ENCODE results near the gene HMGN2.
"Not testable (repeated sequence)": the region's sequence is repeated elsewhere in the genome, so short reads cannot be mapped to it uniquely, and the experiment has no call there.

The HMGN2 gene

DNA sequence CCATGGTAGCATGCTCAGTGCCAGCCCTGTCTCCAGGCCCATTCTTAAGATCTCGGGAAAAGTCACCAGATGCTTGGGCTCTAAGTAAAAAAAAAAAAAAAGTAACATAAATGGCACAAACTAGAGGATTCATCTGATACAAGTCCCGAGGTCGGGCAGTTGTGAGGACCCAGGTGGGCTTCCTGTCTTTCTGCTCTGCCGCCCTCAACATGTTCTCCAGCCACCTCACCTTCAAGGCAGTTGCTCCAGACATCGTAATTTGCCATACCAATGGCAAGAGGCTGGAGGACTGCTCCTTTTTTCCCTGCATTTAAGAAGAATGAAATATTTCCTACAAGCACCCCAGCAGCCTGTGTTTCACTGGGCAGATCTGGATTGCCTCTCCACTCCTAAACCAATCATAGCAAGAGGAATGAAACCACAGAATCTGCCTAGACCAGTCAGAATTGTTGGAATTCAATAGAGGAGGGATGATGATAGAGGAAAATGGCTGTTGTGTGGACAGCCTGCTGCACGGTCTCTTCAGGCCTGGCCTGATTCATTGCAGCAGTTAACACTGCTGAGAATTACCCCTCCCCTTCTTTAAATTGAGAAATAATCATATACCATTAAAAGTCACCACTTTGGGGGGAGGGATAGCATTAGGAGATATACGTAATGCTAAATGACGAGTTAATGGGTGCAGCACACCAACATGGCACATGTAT is 5.4 kb downstream of the HMGN2 start:
- no peak for DNase-seq (ENCODE audit: low read depth in 2 of 2)

DNA sequence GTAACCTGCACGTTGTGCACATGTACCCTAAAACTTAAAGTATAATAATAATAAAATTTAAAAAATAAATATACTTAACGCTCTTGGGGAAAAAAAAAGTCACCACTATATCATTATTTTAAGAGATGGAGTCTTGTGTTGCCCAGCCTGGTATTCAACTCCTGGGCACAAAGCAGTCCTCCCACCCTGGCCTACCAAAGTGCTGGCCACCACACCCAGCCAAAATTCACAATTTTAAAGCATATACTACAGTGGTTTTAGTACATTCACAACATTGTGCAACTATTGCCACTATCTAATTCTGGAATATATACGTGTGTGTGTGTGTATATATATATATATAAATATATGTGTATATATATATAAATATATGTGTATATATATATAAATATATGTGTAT is 5.9 kb downstream of the HMGN2 start:
- no peak for DNase-seq (ENCODE audit: low read depth in 2 of 2)

DNA sequence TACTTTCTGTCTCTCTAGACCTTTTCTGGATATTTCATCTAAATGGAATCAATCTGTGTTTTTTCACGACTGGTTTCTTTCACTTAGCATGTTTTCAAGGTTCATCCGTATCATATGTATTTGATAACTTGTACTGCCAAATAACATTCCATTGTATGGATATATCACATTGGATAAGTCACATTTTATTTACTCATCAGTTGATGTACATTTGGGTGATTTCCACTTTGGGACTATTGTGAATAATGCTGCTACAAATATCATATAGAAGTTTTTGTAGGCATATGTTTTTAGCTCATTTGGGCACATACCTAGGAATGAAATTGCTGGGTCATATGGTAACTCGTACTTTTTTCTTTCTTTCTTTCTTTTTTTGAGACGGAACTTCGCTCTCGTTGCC is 6.7 kb downstream of the HMGN2 start:
- no peak for DNase-seq (ENCODE audit: low read depth in 2 of 2)

DNA sequence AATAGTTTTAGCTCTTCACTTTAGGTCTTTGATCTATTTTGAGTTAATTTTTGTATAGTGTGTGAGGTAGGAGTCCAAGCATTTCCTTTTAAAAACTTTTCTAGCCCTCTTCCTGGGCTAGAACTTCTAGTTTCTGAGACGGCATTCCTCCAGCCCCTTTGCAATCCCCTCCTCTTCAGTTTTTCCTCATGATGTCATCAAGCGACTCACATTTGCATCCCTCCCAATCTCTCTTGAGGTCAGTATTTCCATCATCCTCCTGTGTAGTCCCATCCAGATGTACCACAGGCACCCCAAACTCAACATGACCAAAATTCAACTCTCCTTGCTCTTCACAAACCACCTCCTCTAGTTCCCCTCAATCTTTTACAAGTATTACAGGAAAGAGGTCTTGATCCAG is 10.7 kb downstream of the HMGN2 start:
- DNase-seq (ENCODE audit: low read depth in 2 of 2), result no peak

DNA sequence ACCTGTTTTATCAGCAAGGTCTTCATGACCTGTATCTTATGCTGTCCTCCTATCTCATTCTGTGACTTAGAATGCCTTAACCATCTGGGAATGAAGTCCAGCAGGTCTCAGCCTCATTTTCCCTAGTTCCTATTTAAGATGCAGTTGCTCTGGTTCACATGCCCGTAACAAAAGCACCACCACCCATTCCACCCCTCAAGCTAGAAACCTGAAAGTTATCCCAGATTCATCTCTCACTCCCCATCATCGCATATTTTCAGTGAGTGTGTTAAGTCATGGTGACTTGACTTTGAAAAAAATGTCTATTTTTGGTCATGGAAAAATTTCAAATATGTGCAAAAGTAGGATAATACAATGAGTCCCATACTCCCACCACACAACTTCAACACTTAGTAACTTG is 11.7 kb downstream of the HMGN2 start:
- no peak for DNase-seq (ENCODE audit: low read depth in 2 of 2)

DNA sequence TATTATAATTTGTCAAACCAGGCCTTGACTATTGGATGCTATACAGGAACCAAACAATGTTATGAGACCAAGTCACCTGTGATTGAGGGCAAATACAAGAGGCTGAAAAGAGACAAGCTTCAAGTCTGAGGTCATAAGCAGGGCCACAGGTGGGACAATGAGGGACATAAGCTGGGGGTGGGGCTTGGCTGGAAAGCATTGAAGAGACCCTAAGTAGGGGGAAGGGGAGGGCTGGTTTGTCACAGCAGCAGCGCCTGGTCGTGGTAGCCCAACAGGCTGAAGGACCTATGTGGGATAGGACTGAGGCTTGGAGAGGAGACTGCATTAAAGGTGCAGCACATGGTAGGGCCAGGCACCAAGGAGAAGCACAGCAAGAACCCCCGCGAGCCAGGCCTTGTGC is 17.9 kb downstream of the HMGN2 start:
- DNase-seq (ENCODE audit: low read depth in 2 of 2), result no peak

DNA sequence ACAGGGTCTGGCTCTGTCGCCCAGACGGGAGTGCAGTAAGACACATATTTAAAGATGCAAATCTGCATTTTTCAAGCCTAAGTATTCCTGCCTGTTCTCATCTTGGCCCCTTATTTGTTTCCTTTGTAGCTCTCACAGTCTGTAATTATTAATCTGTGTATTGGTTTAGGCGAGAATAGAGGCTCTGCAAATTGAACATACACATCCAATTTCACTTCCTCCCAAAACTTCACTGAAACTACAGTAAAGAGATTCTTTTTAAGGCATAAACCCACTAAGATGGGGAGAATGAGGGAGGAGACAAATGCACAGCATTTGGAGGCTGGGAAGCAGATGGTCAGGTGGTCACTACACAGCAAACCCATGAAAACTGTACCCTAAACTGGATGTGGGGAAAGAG is 21.0 kb downstream of the HMGN2 start:
- no peak for DNase-seq (ENCODE audit: low read depth in 2 of 2)

DNA sequence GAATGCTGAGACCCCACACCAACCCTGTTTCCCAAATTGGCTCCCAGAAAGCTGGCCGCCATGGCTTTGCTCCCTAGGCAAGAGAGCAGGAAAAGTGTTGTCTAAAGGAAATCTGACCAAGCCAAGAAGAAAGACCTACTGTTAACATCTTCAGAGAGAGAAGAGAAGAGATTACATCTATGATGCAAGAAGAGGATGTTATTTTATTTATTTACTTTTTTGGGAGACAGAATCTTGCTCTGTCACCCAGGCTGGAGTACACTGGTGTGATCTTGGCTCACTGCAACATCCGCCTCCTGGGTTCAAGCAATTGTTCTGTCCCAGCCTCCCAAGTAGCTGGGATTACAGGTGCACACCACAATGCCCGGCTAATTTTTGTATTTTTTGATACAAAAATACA is 21.7 kb downstream of the HMGN2 start:
- no peak for DNase-seq (ENCODE audit: low read depth in 2 of 2)

DNA sequence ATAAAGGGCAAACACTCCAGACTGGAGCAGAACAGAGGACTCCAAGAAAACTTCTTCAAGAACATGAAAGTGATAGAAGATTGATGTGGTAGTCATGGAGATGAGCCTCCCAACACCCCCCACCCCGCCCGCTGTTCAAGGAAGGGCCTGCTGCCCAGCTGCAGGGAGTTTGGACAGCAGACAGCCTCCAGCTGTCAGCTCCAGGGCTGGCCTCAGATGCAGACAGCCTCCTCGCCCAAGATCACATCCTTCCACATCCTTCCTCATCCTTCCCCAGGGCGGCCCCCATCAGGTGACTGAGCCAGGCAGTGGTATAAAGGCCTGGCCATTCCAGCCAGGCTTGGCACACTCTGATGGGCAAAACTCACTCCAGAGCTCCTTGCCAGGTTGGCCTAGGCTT is 24.6 kb downstream of the HMGN2 start:
- DNase-seq (ENCODE audit: low read depth in 2 of 2), result no peak

DNA sequence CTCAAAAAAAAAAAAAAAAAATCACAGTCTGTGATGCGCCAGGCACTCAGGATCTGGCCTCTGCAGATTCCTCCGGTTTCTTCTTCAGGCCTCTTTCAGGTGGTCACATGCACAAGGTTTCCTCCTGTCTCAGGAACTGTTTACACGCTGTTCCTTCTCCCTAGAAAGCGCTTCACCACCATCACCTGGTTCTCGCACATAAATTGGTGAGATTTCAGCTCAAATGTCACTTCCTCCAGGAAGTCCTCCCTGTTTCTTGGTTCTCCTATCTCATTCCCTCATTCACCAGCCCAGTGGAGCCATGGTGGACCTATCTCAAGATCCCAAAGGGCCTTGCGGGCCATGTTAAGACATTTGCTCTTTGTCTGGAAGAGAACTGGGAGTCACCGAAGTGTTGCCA is 26.7 kb downstream of the HMGN2 start:
- no peak for DNase-seq (ENCODE audit: low read depth in 2 of 2)

DNA sequence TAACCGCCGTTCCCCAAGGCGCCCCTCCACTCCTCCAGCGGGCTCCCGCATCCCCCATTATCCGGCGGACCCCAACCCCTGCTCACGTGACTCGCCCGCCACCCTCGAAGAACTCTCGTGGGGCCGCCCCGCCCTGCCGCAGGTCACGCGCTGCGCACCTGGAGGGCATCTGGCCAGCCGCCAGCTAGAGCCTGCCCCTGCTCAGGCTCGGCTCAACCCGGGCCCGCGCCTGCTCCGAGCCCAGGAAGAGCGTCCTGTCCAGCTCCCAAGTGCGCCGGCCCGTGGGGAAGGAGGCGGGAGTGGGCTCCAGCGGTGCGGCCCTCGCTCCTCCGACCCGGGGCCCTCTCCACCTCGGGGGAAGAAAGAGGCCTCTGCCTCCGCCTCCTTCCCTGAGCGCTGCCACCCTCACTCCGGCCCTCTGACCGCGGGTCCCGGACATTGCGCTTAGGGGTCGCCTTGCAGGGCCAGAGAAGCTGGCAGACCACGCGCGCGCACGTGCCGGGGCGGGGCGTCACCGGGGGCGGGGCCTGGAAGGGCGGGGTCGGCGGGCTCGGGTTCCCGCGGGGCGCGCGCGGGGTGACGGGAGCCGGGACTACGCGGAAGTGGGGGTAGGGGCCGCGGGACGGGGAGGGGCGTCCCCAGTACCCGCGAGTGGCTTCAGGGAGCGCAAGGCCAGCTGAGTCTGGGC is 28.4 kb downstream of the HMGN2 start:
- peak; percentile 83 to 87 for DNase-seq (ENCODE audit: low read depth in 2 of 2)

DNA sequence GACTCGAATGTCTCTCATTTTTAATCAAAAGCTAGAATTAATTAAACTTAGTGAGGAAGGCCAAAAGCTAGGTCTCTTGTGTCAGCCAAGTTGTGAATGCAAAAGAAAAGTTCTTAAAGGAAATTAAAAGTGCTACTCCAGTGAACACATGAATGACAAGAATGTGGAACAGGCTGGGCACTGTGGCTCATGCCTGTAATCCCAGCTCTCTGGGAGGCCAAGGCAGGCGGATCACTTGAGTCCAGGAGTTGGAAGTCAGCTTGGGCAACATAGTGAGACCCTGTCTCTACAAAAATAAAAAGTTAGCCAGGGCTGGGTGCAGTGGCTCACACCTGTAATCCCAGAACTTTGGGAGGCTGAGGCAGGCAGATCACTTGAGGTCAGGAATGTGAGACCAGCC is 38.5 kb downstream of the HMGN2 start:
- not testable (repeated sequence) for DNase-seq (ENCODE audit: low read depth in 2 of 2)

DNA sequence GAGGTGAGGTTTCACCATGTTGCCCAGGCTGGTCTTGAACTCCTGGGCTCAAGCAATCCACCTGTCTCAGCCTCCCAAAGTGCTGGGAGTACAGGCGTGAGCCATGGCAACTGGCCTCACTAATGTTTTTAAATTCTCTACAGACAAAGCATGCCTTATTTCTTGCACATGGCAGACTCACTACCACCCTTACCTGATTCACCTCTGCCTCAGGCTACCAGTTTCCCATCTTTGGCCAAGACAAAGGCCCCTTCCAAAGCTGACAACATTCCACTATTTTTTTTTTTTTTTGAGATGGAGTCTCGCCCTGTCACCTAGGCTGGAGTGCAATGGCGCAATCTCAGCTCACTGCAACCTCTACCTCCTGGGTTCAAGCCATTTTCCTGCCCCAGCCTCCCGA is 43.6 kb downstream of the HMGN2 start:
- DNase-seq (ENCODE audit: low read depth in 2 of 2), result not testable (repeated sequence)

DNA sequence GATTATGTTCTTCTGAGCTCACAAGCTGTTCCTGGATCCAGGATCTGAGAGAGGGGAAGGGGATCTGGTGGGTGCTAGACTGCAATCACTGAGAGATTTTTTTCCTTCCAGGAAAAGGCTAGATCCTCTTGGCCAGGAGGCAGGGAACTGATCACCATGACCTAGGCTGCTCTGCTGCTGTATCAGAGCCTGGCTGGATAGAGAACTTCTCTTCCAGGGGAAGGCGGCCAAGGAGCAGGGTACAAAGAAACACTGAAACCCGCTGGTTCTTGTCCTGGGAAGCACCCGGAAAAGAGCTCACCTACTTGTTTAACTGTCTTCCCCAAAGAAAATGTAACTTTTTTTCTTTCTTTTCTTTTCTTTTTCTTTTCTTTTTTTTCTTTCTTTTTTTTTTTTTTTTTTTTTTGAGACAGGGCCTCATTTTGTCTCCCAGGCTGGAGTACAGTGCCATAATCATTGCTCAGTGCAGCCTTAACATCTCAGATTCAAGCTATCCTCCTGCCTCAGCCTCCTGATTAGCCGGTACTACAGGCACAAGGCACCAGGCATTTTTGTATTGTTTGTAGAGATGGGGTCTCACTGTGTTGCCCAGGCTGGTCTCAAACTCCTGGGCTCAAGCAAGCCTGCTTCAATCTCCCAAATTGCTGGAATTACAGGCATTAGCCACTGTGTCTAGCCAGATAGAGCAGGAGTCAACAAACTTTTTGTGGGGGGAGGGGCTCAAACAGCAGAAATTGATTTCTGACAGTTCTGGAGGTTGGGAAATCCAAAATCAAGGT is 44.9 kb downstream of the HMGN2 start:
- no peak for DNase-seq (ENCODE audit: low read depth in 2 of 2)

DNA sequence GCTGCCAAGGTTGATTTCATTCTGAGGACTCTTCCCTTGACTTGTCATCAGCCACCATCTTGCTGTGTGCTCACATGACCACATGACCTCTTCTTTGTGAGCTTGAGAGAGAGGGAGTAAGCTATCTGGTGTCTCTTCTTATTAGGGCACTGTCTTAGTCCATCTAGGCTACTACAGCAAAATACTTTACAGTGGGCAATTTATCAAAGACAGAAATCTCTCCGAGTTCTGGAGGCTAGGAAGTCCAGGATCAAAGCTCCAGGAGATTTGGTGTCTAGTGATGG is 45.5 kb downstream of the HMGN2 start:
- no peak for DNase-seq (ENCODE audit: low read depth in 2 of 2)

DNA sequence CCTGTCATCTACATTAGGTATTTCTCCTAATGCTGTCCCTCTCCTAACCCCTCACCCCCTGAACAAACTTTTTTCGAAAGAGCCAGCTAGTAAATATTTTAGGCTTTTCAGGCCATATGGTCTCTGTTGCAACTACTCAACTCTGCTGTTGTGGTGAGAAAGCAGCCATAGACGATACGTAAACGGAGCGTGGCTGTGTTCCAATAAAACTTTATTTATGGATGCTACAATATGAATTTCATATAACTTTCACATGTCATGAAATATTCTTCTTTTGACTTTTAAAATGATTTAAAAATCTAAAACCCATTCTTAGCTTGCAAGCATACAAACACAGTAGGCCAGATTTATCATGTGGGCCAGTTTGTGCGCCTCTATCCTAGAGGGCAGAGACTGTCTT is 46.1 kb downstream of the HMGN2 start:
- no peak for DNase-seq (ENCODE audit: low read depth in 2 of 2)

DNA sequence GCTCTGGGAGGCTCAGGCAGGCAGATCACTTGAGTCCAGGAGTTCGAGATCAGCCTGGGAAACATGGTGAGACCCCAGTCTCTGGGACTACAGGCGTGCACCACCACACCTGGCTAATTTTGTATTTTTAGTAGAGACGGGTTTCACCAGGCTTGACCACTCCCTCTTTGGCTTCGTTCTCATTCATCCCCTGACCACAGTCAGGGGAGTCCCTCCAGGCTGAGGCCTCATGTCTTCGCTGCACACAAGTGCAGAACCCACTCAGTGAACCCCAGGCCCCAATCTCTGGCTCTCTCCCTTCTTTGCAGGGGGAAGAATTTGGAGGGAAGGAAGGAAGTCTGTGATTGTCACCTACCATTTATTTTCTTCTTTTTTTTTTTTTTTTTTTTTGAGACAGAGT is 48.1 kb downstream of the HMGN2 start:
- DNase-seq (ENCODE audit: low read depth in 2 of 2), result no peak

DNA sequence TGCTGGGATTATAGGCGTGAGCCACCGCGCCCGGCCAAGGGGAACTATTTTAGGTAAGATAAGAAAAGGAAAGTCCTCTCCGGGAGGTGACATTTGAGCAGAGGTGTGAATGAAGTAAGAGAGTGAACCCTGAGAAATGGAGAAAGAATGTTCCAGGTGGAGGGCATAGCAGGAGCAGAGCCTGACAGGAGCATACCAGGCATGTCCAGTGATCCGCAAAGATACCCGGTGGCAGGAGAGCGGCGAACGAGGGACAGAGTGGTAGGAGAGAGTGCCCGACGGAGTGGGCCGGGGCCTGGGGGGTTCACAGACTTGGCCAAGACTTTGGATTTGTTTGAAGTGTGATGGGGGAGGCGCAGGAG is 49.4 kb downstream of the HMGN2 start:
- DNase-seq (ENCODE audit: low read depth in 2 of 2), result no peak

DNA sequence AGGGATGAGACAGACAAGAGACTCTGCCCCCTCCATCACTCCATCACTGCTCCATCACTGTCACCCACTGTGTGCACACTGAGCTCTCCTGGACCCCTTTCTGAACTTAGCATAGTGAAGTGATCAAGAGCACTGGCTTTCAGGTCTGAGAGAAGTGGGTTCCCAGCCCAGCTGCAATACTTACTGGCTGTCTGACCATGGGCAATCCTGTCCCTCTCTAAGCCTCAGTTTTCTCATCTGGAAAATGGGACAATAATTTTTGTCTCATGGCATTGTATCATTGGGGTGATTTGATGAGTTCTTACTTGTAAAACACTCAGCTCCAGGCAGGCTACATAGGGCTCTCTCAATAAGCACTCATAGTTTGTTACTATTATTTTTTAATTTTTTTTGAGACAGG is 49.8 kb downstream of the HMGN2 start:
- no peak for DNase-seq (ENCODE audit: low read depth in 2 of 2)

DNA sequence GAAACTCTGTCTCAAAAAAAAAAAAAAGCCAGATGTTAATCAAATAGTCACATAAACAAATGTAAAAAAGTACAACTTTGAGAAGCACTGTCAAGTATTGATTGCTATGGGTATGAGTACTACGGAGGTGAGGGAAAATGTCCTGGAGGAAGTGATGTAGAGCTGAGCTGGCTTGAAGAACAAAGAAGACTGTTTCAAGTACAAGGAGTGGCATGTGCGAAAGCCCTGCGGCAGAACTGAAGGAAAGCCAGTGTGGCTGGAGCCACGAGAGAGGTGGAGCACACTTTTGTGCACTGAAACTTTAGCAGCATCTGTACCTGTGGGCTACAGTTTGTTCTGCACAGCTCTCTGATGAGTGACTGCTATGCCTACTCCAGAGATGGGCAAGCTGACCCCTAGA is 51.9 kb downstream of the HMGN2 start:
- no peak for DNase-seq (ENCODE audit: low read depth in 2 of 2)
